ENCODE data around the gene GSG1L2. TPM values are rescaled to one million over a fixed set of nuclear protein-coding genes. Genes with fewer than 3 reads are reported as not detected.

The GSG1L2 gene
- total and polyA plus RNA-seq, 2 donors (not counting 3 experiments of a cell fraction or from before 2014, with no cell fraction given), result not detected

- intact Hi-C loops (cut with micrococcal nuclease), result no loop called here
- no peaks in the 10 kb centered on the region for H3K79me2 ChIP-seq (ENCODE audit: control insufficient read depth, insufficient read depth, low read length)
- TF ChIP-seq EZH2 (IDR thresholded peaks at IDR 0.05; ENCODE audit: borderline replicate concordance, low read depth, low read length, severe bottlenecking) (no peak), GATA2 (IDR thresholded peaks at IDR 0.05; ENCODE audit: insufficient read depth, insufficient read length, low read depth, low read length) (no peak), MYC (IDR thresholded peaks at IDR 0.05; ENCODE audit: low read depth, low read length) (no peak), POLR2AphosphoS5 (IDR thresholded peaks at IDR 0.05; ENCODE audit: insufficient read depth, low read depth, low read length) (no peak), JUN (IDR thresholded peaks at IDR 0.05; ENCODE audit: borderline replicate concordance, insufficient read depth, insufficient read length, low read depth) (no peak), FOS (IDR thresholded peaks at IDR 0.05; ENCODE audit: borderline replicate concordance, insufficient read depth, low read length) (no peak), POLR2A (IDR thresholded peaks at IDR 0.05; ENCODE audit: low read depth, low read length) (no peak)
- TF ChIP-seq, protein P1, sequence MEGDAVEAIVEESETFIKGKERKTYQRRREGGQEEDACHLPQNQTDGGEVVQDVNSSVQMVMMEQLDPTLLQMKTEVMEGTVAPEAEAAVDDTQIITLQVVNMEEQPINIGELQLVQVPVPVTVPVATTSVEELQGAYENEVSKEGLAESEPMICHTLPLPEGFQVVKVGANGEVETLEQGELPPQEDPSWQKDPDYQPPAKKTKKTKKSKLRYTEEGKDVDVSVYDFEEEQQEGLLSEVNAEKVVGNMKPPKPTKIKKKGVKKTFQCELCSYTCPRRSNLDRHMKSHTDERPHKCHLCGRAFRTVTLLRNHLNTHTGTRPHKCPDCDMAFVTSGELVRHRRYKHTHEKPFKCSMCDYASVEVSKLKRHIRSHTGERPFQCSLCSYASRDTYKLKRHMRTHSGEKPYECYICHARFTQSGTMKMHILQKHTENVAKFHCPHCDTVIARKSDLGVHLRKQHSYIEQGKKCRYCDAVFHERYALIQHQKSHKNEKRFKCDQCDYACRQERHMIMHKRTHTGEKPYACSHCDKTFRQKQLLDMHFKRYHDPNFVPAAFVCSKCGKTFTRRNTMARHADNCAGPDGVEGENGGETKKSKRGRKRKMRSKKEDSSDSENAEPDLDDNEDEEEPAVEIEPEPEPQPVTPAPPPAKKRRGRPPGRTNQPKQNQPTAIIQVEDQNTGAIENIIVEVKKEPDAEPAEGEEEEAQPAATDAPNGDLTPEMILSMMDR (IDR thresholded peaks at IDR 0.05; ENCODE audit: extremely low read depth in 1 of 2, insufficient read depth in 1 of 2, low read depth in 1 of 2, low read length in 2 of 2), result no peak
- BruUV-seq (replicated peaks), result no TSS peak
- no peak for FAIRE-seq
- no peaks in the 10 kb centered on the region for H3K36me3 ChIP-seq (ENCODE audit: control insufficient read depth in 2 of 2, extremely low read depth in 1 of 2, insufficient read depth in 2 of 2, low read length in 2 of 2)
- POLR2A ChIA-PET, result no interaction called here
- H3K9me3 ChIP-seq (replicated peaks; ENCODE audit: control insufficient read depth, insufficient read depth, low read length), result peaks cover 2% of the 10 kb centered on the region
- no peak overlapping the region for H3K4me2 ChIP-seq (ENCODE audit: insufficient read depth, low read length)
- H3K27me3 ChIP-seq (ENCODE audit: control insufficient read depth in 2 of 2, insufficient read depth in 2 of 2, low read length in 2 of 2), result no peaks in the 10 kb centered on the region
- DNase-seq (ENCODE audit: low read depth, low spot score), result no peak
- H3K9ac ChIP-seq (replicated peaks; ENCODE audit: extremely low read depth, insufficient read depth, low read length), result no peak overlapping the region
- H3K4me1 ChIP-seq (ENCODE audit: control insufficient read depth, extremely low read depth, insufficient read depth, low read length), result no peaks in the 10 kb centered on the region
- H3K4me3 ChIP-seq (replicated peaks in 1 of 3; ENCODE audit: insufficient read depth in 1 of 3, low read depth in 1 of 3, low read length in 3 of 3), result no peak overlapping the region
- CTCF ChIA-PET, result no interaction called here
- H3K9me1 ChIP-seq (replicated peaks; ENCODE audit: control insufficient read depth, extremely low read depth, insufficient read depth, low read length), result no peaks in the 10 kb centered on the region
- no peak overlapping the region for H3K27ac ChIP-seq (ENCODE audit: insufficient read depth, low read depth, low read length)
- dilution Hi-C loops (cut with MboI; ENCODE audit: extremely low pct_ligation_motif_present, low sequenced_read_pairs), result no loop called here
- H4K20me1 ChIP-seq (replicated peaks; ENCODE audit: control insufficient read depth, extremely low read depth, insufficient read depth, low read length), result no peaks in the 10 kb centered on the region
- H2AFZ ChIP-seq (ENCODE audit: low read depth, low read length), result no peak overlapping the region
Measured at GRCh38 chr17:9860851-9861250, 39.0 kb upstream of the GSG1L2 start.
